ENCODE data around the gene RELN. TPM values are rescaled to one million over a fixed set of nuclear protein-coding genes. Genes with fewer than 3 reads are reported as not detected.

RELN gene
- total RNA-seq, 1 experiment from 2014 or later, result 0.20 TPM

DNA sequence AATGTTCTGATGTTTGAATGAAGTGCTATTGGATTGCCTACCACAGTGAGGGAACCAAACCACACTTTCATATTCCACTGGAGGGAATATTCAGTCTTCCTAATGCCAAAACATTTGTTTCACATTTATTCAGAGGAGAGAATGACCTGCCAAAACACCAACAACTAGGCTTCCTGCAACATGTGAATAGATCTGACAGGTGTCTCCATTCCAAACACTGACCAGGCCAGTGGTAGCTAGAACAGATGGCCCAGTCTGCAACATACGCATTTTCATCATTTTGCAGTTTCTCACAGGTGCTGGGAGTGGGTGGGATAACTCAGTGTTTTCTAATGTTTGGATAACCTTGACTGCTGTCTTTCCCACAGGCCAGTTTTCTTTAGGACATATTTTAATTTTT is 110.0 kb downstream of the RELN start (continued):
- TF ChIP-seq, protein P1, sequence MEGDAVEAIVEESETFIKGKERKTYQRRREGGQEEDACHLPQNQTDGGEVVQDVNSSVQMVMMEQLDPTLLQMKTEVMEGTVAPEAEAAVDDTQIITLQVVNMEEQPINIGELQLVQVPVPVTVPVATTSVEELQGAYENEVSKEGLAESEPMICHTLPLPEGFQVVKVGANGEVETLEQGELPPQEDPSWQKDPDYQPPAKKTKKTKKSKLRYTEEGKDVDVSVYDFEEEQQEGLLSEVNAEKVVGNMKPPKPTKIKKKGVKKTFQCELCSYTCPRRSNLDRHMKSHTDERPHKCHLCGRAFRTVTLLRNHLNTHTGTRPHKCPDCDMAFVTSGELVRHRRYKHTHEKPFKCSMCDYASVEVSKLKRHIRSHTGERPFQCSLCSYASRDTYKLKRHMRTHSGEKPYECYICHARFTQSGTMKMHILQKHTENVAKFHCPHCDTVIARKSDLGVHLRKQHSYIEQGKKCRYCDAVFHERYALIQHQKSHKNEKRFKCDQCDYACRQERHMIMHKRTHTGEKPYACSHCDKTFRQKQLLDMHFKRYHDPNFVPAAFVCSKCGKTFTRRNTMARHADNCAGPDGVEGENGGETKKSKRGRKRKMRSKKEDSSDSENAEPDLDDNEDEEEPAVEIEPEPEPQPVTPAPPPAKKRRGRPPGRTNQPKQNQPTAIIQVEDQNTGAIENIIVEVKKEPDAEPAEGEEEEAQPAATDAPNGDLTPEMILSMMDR (IDR thresholded peaks at IDR 0.05 in 2 of 3, conservative IDR thresholded peaks at IDR 0.05 in 1 of 3; ENCODE audit: borderline replicate concordance in 1 of 3, insufficient read depth in 1 of 3, low read depth in 2 of 3, low read length in 2 of 3), result no peak
- TF ChIP-seq YY1 (IDR thresholded peaks at IDR 0.05; ENCODE audit: extremely low read depth, insufficient replicate concordance, low read depth, low read length) (no peak), EZH2 (IDR thresholded peaks at IDR 0.05) (no peak)

DNA sequence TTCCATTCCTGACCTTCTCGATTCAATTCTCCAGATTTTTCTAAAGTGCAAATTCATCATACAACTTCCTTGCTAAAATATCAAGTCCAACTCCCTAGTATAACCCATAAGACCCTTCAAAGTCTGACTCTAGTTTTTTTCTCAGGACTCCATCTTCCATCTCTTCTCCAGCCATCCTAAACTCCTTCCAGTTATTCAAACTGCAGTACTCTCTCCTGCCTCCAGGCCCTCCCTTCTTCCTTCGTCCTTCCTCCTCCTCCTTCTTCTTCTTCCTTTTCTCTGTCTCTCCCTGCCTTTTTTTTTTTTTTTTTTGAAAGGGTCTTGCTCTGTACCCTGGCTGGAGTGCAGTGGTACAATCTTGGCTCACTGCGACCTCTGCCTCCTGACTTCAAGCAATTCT is 111.9 kb downstream of the RELN start:
- no peak for ATAC-seq
- POLR2A ChIA-PET, result no interaction called here

More for the DNA sequence above, 111.9 kb downstream of the RELN start:
- Histone ChIP-seq H3K9me3 (ENCODE audit: control insufficient read depth in 1 of 2, insufficient read depth in 1 of 2, low read depth in 1 of 2, low read length in 2 of 2) (no peaks in the 10 kb centered on the region), H2AFZ (ENCODE audit: low read depth, low read length, poor library complexity, severe bottlenecking) (no peak overlapping the region), H3K9me2 (ENCODE audit: insufficient read depth) (no peaks in the 10 kb centered on the region), H3K4me1 (ENCODE audit: control insufficient read depth in 1 of 2, insufficient read depth in 2 of 2, low read length in 2 of 2) (no peaks in the 10 kb centered on the region), H3K4me2 (ENCODE audit: low read length) (no peak overlapping the region), H3K4me3 (replicated peaks in 1 of 2; ENCODE audit: low read depth in 1 of 2, low read length in 2 of 2) (no peak overlapping the region), H3K36me3 (ENCODE audit: control insufficient read depth in 1 of 2, insufficient read depth in 2 of 2, low read length in 2 of 2) (no peaks in the 10 kb centered on the region), H3K27me3 (ENCODE audit: insufficient read depth, low read length) (peaks cover 12% of the 10 kb centered on the region; the same call in 1 of the 2 replicates), H3K79me2 (ENCODE audit: insufficient read depth, low read length) (no peaks in the 10 kb centered on the region), H4K20me1 (ENCODE audit: insufficient read depth) (no peaks in the 10 kb centered on the region), H3K27ac (ENCODE audit: low read depth, low read length) (no peak overlapping the region), H3K9ac (ENCODE audit: low read length) (no peak overlapping the region)
- ChIA-PET RAD21 (ENCODE audit: low non-redundant PET in 1 of 2, low total read pairs in 2 of 2, uncharacterized antibody in 2 of 2, unreplicated experiment in 2 of 2) (no interaction called here), CTCF (no interaction called here)
- intact Hi-C loops (cut with micrococcal nuclease), result no loop called here
- DNase-seq (ENCODE audit: low read depth, low spot score), result no peak
- BruUV-seq (replicated peaks), result no TSS peak
- no peak for TF ChIP-seq EGR1 (IDR thresholded peaks at IDR 0.05; ENCODE audit: low read depth)
- TF ChIP-seq, protein P1 (IDR thresholded peaks at IDR 0.05 in 2 of 3, conservative IDR thresholded peaks at IDR 0.05 in 1 of 3; ENCODE audit: borderline replicate concordance in 1 of 3, insufficient read depth in 1 of 3, low read depth in 2 of 3, low read length in 2 of 3), result peak in 2 of 3 experiments; percentile 10 to 37; a peak in 2 of 6 replicates

All from HCT116 (cell line).